ENCODE results near the gene CRX.

GRCh38 chr19:47819858-47820257 is 1.9 kb upstream of the CRX start:
- TF ChIP-seq POLR2A (IDR thresholded peaks at IDR 0.05) (no peak), CTCF (IDR thresholded peaks at IDR 0.05) (no peak)
